SK-N-SH treated with all-trans-retinoic acid at 6 μM for 48 hours (cell line): ENCODE results near the gene KCNK2.

Source experiments
- ATAC-seq: fragments of 200-7000 bp; cut with Tn5 transposase; 3 replicates; pipeline ENCODE4 v1.9.1; 2020; ENCODE audit warnings: mild to moderate bottlenecking, moderate library complexity
- ARNTL ChIP-seq: fragments of 450-650 bp; formaldehyde crosslinking; IDR thresholded peaks from 2 replicates; pipeline ENCODE4 v1.5.0; 2020; ENCODE audit warnings: low read depth, mild to moderate bottlenecking, moderate library complexity, borderline replicate concordance
- BACH2 ChIP-seq: fragments of 250-450 bp; sonication (Bioruptor Pico); IDR thresholded peaks from 2 replicates; pipeline ENCODE4 v1.9.0; 2021; ENCODE audit warnings: mild to moderate bottlenecking, borderline replicate concordance
- CSDC2 ChIP-seq: fragments of 250-450 bp; sonication (Bioruptor Pico); IDR thresholded peaks from 2 replicates; pipeline ENCODE4 v1.5.0; 2020; ENCODE audit warnings: mild to moderate bottlenecking, moderate library complexity
- ESRRG ChIP-seq: fragments of 250-450 bp; sonication (Bioruptor Pico); IDR thresholded peaks from 2 replicates; pipeline ENCODE4 v1.6.1; 2021; ENCODE audit warnings: mild to moderate bottlenecking
- GLIS3 ChIP-seq: fragments of 250-450 bp; sonication (Bioruptor Pico); IDR thresholded peaks from 2 replicates; pipeline ENCODE4 v1.5.0; 2020; ENCODE audit warnings: mild to moderate bottlenecking, moderate library complexity
- ISL1 ChIP-seq: fragments of 250-450 bp; sonication (Bioruptor Pico); IDR thresholded peaks from 2 replicates; pipeline ENCODE4 v2.1.2; 2022; ENCODE audit warnings: mild to moderate bottlenecking, moderate library complexity
- OSR1 ChIP-seq: fragments of 250-450 bp; sonication (Bioruptor Pico); IDR thresholded peaks from 2 replicates; pipeline ENCODE4 v1.8.0; 2022; ENCODE audit warnings: moderate library complexity, mild to moderate bottlenecking, inconsistent platforms
- PATZ1 ChIP-seq: fragments of 250-450 bp; sonication (Bioruptor Pico); IDR thresholded peaks from 2 replicates; pipeline ENCODE4 v1.8.0; 2020; ENCODE audit warnings: mild to moderate bottlenecking, moderate library complexity, borderline replicate concordance
- PPARA ChIP-seq: fragments of 250-450 bp; sonication (Bioruptor Pico); IDR thresholded peaks from 2 replicates; pipeline ENCODE4 v1.5.0; 2020; ENCODE audit warnings: mild to moderate bottlenecking, borderline replicate concordance
- SNAI2 ChIP-seq: fragments of 250-450 bp; sonication (Bioruptor Pico); IDR thresholded peaks from 2 replicates; pipeline ENCODE4 v1.5.0; 2020; ENCODE audit warnings: mild to moderate bottlenecking, moderate library complexity
- ZC3H10 ChIP-seq: fragments of 250-450 bp; sonication (Bioruptor Pico); IDR thresholded peaks from 2 replicates; pipeline ENCODE4 v1.5.1; 2021; ENCODE audit warnings: mild to moderate bottlenecking, moderate library complexity
- ZFP3 ChIP-seq: fragments of 250-450 bp; sonication (Bioruptor Pico); IDR thresholded peaks from 2 replicates; pipeline ENCODE4 v1.5.0; 2020; ENCODE audit warnings: mild to moderate bottlenecking, moderate library complexity
- ZFP30 ChIP-seq: fragments of 450-650 bp; formaldehyde crosslinking; IDR thresholded peaks from 2 replicates; pipeline ENCODE4 v1.5.0; 2022; ENCODE audit warnings: mild to moderate bottlenecking, moderate library complexity
- ZNF565 ChIP-seq: fragments of 450-650 bp; formaldehyde crosslinking; conservative IDR thresholded peaks from 2 replicates; pipeline ENCODE4 v1.5.0; 2020; ENCODE audit warnings: low read depth, mild to moderate bottlenecking, moderate library complexity
- ZNF70 ChIP-seq: fragments of 450-650 bp; formaldehyde crosslinking; IDR thresholded peaks from 2 replicates; pipeline ENCODE4 v1.5.0; 2020; ENCODE audit warnings: mild to moderate bottlenecking, moderate library complexity
- ZNF8 ChIP-seq: fragments of 450-650 bp; formaldehyde crosslinking; IDR thresholded peaks from 2 replicates; pipeline ENCODE4 v1.5.0; 2020; ENCODE audit warnings: mild to moderate bottlenecking, moderate library complexity
- TF ChIP-seq, protein P1 (sequence below): fragments of 250-450 bp; sonication (Bioruptor Pico); IDR thresholded peaks from 2 replicates; pipeline ENCODE4 v1.5.1; 2021; ENCODE audit warnings: mild to moderate bottlenecking, moderate library complexity
- TF ChIP-seq, protein P2 (sequence below): fragments of 250-450 bp; sonication (Bioruptor Pico); IDR thresholded peaks from 2 replicates; pipeline ENCODE4 v1.8.0; 2021; ENCODE audit warnings: low read depth, mild to moderate bottlenecking, moderate library complexity, borderline replicate concordance
- TF ChIP-seq, protein P3 (sequence below): fragments of 250-450 bp; sonication (Bioruptor Pico); IDR thresholded peaks from 2 replicates; pipeline ENCODE4 v1.5.0; 2020; ENCODE audit warnings: mild to moderate bottlenecking, moderate library complexity

The KCNK2 gene

GRCh38 chr1:215076322-215076721 is 6.2 kb upstream of the KCNK2 start:
- ATAC-seq, result peak; percentile 82
- TF ChIP-seq ZC3H10 (0 out of 2 replicates have a peak, but pooled peaks have one; percentile 25), SNAI2 (CRISPR knock-in tag) (no peak)

DNA sequence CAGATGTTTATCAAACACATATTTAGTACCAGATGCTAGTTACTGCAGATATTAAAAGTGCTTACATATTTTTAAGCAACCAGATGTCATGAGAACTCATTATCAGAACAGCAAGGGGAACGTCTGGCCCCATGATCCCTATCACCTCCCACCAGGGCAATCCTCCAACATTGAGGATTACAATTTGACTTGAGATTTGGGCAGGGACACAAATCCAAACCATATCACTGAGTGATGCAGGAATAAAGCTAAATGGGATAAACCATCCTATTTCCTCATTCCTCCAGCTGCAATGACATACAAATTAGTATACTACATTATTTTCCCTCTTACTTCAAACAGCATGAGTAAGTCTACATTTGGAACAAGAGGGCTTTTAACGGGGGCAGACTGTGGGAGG is 3.1 kb upstream of the KCNK2 start:
- no peak for ATAC-seq
- TF ChIP-seq, protein P1, sequence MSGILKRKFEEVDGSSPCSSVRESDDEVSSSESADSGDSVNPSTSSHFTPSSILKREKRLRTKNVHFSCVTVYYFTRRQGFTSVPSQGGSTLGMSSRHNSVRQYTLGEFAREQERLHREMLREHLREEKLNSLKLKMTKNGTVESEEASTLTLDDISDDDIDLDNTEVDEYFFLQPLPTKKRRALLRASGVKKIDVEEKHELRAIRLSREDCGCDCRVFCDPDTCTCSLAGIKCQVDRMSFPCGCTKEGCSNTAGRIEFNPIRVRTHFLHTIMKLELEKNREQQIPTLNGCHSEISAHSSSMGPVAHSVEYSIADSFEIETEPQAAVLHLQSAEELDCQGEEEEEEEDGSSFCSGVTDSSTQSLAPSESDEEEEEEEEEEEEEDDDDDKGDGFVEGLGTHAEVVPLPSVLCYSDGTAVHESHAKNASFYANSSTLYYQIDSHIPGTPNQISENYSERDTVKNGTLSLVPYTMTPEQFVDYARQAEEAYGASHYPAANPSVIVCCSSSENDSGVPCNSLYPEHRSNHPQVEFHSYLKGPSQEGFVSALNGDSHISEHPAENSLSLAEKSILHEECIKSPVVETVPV, result no peak
- TF ChIP-seq ZFP3 (CRISPR knock-in tag) (no peak), ZNF8 (CRISPR knock-in tag) (no peak), CSDC2 (no peak), PATZ1 (CRISPR knock-in tag) (no peak)

DNA sequence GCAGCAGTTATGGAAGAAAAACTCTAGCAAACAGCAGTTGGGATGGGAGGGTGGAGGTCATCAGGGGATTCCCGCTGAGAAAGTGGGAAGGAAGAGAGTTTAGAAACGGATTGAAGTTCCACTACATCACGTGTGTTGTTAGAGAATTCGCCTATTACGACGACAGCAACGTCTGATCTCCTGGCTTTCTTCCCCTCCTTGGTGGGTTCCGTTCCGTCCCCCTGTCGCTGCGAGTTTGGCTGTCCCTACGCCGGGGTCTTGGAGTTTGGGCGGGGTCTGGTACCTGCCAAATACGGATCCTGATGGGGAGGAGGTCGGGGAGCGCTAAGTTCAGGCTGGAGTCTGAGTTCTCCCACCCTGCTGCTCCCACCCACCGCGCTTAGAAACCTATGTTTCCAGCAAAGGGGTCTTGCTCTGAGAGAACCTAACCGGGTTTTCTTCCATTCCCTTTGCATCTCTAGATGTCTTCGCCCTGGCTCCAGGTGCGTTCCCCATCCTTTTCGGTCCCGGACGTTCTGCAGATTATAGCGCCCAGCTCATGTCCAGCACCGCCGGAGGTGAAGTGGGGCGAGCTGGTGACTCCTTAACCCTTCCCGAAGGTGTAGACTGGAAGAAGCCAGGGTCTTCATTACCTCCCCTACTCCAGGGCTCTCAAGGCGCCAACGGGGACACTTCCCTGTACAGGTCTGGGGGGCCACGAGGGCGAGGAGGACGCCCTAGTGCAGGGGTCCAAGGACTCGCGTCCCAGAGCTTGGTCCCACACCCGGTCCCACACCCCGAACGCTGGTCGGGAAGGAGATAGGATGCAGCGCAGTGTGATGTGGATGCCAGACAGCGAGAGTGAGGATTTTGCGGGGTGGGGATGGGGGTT is 641 bp upstream of the KCNK2 start:
- ATAC-seq, result peak; percentile 55
- no peak for TF ChIP-seq PATZ1 (CRISPR knock-in tag)
- TF ChIP-seq ZC3H10, result no peak
- no peak for TF ChIP-seq OSR1 (CRISPR knock-in tag)
- TF ChIP-seq ESRRG (CRISPR knock-in tag), result no peak
- TF ChIP-seq ISL1, result no peak
- TF ChIP-seq, protein P2, sequence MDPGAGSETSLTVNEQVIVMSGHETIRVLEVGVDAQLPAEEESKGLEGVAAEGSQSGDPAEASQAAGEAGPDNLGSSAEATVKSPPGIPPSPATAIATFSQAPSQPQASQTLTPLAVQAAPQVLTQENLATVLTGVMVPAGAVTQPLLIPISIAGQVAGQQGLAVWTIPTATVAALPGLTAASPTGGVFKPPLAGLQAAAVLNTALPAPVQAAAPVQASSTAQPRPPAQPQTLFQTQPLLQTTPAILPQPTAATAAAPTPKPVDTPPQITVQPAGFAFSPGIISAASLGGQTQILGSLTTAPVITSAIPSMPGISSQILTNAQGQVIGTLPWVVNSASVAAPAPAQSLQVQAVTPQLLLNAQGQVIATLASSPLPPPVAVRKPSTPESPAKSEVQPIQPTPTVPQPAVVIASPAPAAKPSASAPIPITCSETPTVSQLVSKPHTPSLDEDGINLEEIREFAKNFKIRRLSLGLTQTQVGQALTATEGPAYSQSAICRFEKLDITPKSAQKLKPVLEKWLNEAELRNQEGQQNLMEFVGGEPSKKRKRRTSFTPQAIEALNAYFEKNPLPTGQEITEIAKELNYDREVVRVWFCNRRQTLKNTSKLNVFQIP (CRISPR knock-in tag), result no peak
- TF ChIP-seq ARNTL (CRISPR knock-in tag), result no peak
- TF ChIP-seq BACH2 (CRISPR knock-in tag), result no peak
- no peak for TF ChIP-seq ZNF70 (CRISPR knock-in tag)
- TF ChIP-seq, protein P3, sequence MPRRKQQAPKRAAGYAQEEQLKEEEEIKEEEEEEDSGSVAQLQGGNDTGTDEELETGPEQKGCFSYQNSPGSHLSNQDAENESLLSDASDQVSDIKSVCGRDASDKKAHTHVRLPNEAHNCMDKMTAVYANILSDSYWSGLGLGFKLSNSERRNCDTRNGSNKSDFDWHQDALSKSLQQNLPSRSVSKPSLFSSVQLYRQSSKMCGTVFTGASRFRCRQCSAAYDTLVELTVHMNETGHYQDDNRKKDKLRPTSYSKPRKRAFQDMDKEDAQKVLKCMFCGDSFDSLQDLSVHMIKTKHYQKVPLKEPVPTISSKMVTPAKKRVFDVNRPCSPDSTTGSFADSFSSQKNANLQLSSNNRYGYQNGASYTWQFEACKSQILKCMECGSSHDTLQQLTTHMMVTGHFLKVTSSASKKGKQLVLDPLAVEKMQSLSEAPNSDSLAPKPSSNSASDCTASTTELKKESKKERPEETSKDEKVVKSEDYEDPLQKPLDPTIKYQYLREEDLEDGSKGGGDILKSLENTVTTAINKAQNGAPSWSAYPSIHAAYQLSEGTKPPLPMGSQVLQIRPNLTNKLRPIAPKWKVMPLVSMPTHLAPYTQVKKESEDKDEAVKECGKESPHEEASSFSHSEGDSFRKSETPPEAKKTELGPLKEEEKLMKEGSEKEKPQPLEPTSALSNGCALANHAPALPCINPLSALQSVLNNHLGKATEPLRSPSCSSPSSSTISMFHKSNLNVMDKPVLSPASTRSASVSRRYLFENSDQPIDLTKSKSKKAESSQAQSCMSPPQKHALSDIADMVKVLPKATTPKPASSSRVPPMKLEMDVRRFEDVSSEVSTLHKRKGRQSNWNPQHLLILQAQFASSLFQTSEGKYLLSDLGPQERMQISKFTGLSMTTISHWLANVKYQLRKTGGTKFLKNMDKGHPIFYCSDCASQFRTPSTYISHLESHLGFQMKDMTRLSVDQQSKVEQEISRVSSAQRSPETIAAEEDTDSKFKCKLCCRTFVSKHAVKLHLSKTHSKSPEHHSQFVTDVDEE (CRISPR knock-in tag), result no peak
- TF ChIP-seq ZNF565 (CRISPR knock-in tag), result no peak
- TF ChIP-seq GLIS3 (CRISPR knock-in tag), result no peak
- TF ChIP-seq SNAI2 (CRISPR knock-in tag), result no peak
- TF ChIP-seq PPARA, result no peak
- no peak for TF ChIP-seq ZFP30 (CRISPR knock-in tag)
